HEK293 (cell line): ENCODE measurements around the gene GAS5.

Experiments used
- GFI1B ChIP-seq: fragments of 450-650 bp; formaldehyde crosslinking; IDR thresholded peaks from 2 replicates; pipeline ENCODE4 v1.5.1; 2016; ENCODE audit warnings: missing biosample characterization, missing genetic modification characterization
- HIC1 ChIP-seq: fragments of 450-650 bp; formaldehyde crosslinking; IDR thresholded peaks from 2 replicates; pipeline ENCODE4 v1.5.1; 2016; ENCODE audit warnings: missing biosample characterization, missing genetic modification characterization
- HOXA7 ChIP-seq: sonication (generic); formaldehyde crosslinking; IDR thresholded peaks from 2 replicates; pipeline ENCODE4 v1.8.1; 2022; ENCODE audit warnings: missing genetic modification reagents, borderline replicate concordance
- KLF17 ChIP-seq: fragments of 450-650 bp; formaldehyde crosslinking; IDR thresholded peaks from 2 replicates; pipeline ENCODE4 v1.5.1; 2016; ENCODE audit warnings: missing biosample characterization, missing genetic modification characterization
- PATZ1 ChIP-seq: fragments of 450-650 bp; formaldehyde crosslinking; IDR thresholded peaks from 2 replicates; pipeline ENCODE4 v1.5.1; 2016; ENCODE audit warnings: missing biosample characterization, missing genetic modification characterization
- SCRT2 ChIP-seq: fragments of 450-650 bp; formaldehyde crosslinking; IDR thresholded peaks from 2 replicates; pipeline ENCODE4 v1.5.1; 2016; ENCODE audit warnings: missing biosample characterization, missing genetic modification characterization
- TCF7L2 ChIP-seq: IDR thresholded peaks from 2 replicates; pipeline ENCODE4 v1.6.1; 2011; ENCODE audit warnings: low read depth, mild to moderate bottlenecking, inconsistent platforms, low read length, moderate library complexity, borderline replicate concordance
- TSHZ1 ChIP-seq: fragments of 450-650 bp; formaldehyde crosslinking; IDR thresholded peaks from 2 replicates; pipeline ENCODE4 v1.5.1; 2016; ENCODE audit warnings: missing biosample characterization, missing genetic modification characterization, borderline replicate concordance
- YY1 ChIP-seq: fragments of 450-650 bp; formaldehyde crosslinking; IDR thresholded peaks from 2 replicates; pipeline ENCODE4 v1.5.1; 2018; ENCODE audit warnings: missing biosample characterization, missing genetic modification characterization
- ZBTB1 ChIP-seq: fragments of 450-650 bp; formaldehyde crosslinking; IDR thresholded peaks from 2 replicates; pipeline ENCODE4 v1.5.1; 2016; ENCODE audit warnings: missing biosample characterization, missing genetic modification characterization
- ZFP37 ChIP-seq: fragments of 450-650 bp; formaldehyde crosslinking; IDR thresholded peaks from 2 replicates; pipeline ENCODE4 v1.5.1; 2016; ENCODE audit warnings: missing biosample characterization, missing genetic modification characterization
- ZFP41 ChIP-seq: fragments of 450-650 bp; formaldehyde crosslinking; IDR thresholded peaks from 2 replicates; pipeline ENCODE4 v1.5.1; 2016; ENCODE audit warnings: missing biosample characterization, missing genetic modification characterization, borderline replicate concordance
- ZNF133 ChIP-seq: fragments of 450-650 bp; formaldehyde crosslinking; IDR thresholded peaks from 2 replicates; pipeline ENCODE4 v1.5.1; 2016; ENCODE audit warnings: missing biosample characterization, missing genetic modification characterization
- ZNF146 ChIP-seq: fragments of 450-650 bp; formaldehyde crosslinking; IDR thresholded peaks from 2 replicates; pipeline ENCODE4 v1.5.1; 2016; ENCODE audit warnings: missing biosample characterization, missing genetic modification characterization
- ZNF148 ChIP-seq: fragments of 450-650 bp; formaldehyde crosslinking; IDR thresholded peaks from 2 replicates; pipeline ENCODE4 v1.5.0; 2017; ENCODE audit warnings: missing biosample characterization, missing genetic modification characterization, borderline replicate concordance
- ZNF19 ChIP-seq: fragments of 450-650 bp; formaldehyde crosslinking; IDR thresholded peaks from 2 replicates; pipeline ENCODE4; 2016; ENCODE audit warnings: missing biosample characterization, missing genetic modification characterization, low read depth
- ZNF211 ChIP-seq: fragments of 450-650 bp; formaldehyde crosslinking; IDR thresholded peaks from 2 replicates; pipeline ENCODE4 v1.5.1; 2016; ENCODE audit warnings: low read depth, missing biosample characterization, missing genetic modification characterization
- ZNF223 ChIP-seq: fragments of 450-650 bp; formaldehyde crosslinking; IDR thresholded peaks from 2 replicates; pipeline ENCODE4 v1.5.1; 2016; ENCODE audit warnings: missing biosample characterization, missing genetic modification characterization
- ZNF311 ChIP-seq: fragments of 450-650 bp; formaldehyde crosslinking; IDR thresholded peaks from 2 replicates; pipeline ENCODE4 v1.5.1; 2017; ENCODE audit warnings: missing biosample characterization, missing genetic modification characterization, borderline replicate concordance
- ZNF398 ChIP-seq: fragments of 450-650 bp; formaldehyde crosslinking; IDR thresholded peaks from 2 replicates; pipeline ENCODE4 v1.5.1; 2017; ENCODE audit warnings: missing biosample characterization, missing genetic modification characterization
- ZNF426 ChIP-seq: fragments of 450-650 bp; formaldehyde crosslinking; IDR thresholded peaks from 2 replicates; pipeline ENCODE4 v1.5.1; 2017; ENCODE audit warnings: missing biosample characterization, missing genetic modification characterization, mild to moderate bottlenecking, inconsistent platforms, moderate library complexity
- ZNF473 ChIP-seq: fragments of 450-650 bp; formaldehyde crosslinking; IDR thresholded peaks from 2 replicates; pipeline ENCODE4 v1.5.1; 2017; ENCODE audit warnings: missing biosample characterization, missing genetic modification characterization
- ZNF600 ChIP-seq: fragments of 450-650 bp; formaldehyde crosslinking; IDR thresholded peaks from 2 replicates; pipeline ENCODE4 v1.5.1; 2016; ENCODE audit warnings: missing biosample characterization, missing genetic modification characterization
- ZNF610 ChIP-seq: fragments of 450-650 bp; formaldehyde crosslinking; IDR thresholded peaks from 2 replicates; pipeline ENCODE4 v1.5.1; 2016; ENCODE audit warnings: missing biosample characterization, missing genetic modification characterization, borderline replicate concordance
- ZNF626 ChIP-seq: fragments of 450-650 bp; sonication (Bioruptor Pico); formaldehyde crosslinking; IDR thresholded peaks from 2 replicates; pipeline ENCODE4 v1.5.1; 2018; ENCODE audit warnings: missing biosample characterization, missing genetic modification characterization, inconsistent platforms
- ZNF701 ChIP-seq: fragments of 450-650 bp; formaldehyde crosslinking; IDR thresholded peaks from 2 replicates; pipeline ENCODE4 v1.5.1; 2016; ENCODE audit warnings: missing biosample characterization, missing genetic modification characterization
- ZNF777 ChIP-seq: fragments of 450-650 bp; formaldehyde crosslinking; IDR thresholded peaks from 2 replicates; pipeline ENCODE4 v1.5.1; 2017; ENCODE audit warnings: missing biosample characterization, missing genetic modification characterization, borderline replicate concordance
- ZSCAN23 ChIP-seq: fragments of 450-650 bp; formaldehyde crosslinking; IDR thresholded peaks from 2 replicates; pipeline ENCODE4 v1.5.1; 2016; ENCODE audit warnings: missing biosample characterization, missing genetic modification characterization

Gene GAS5

GRCh38 chr1:173823781-173824314 is 43.9 kb downstream of the GAS5 start (continued):
- TF ChIP-seq ZBTB1 (tag by site-specific recombination): no peak
- TF ChIP-seq ZNF19 (tag by site-specific recombination): no peak
- TF ChIP-seq ZNF473: no peak
- no peak for TF ChIP-seq TCF7L2
- no peak for TF ChIP-seq ZFP41
- no peak for TF ChIP-seq ZNF426 (tag by site-specific recombination)
- no peak for TF ChIP-seq ZFP37 (tag by site-specific recombination)
- no peak for TF ChIP-seq PATZ1 (tag by site-specific recombination)
- no peak for TF ChIP-seq ZNF133 (tag by site-specific recombination)
- no peak for TF ChIP-seq ZNF148
- TF ChIP-seq HOXA7: no peak
- peak; percentile 57; the same call in 1 of the 2 replicates for TF ChIP-seq ZNF398 (tag by site-specific recombination)
- TF ChIP-seq ZNF311 (tag by site-specific recombination): no peak
- TF ChIP-seq ZNF223: no peak
- TF ChIP-seq SCRT2 (tag by site-specific recombination): peak; percentile 92
- TF ChIP-seq HIC1 (tag by site-specific recombination): no peak
- TF ChIP-seq GFI1B: no peak
- no peak for TF ChIP-seq TSHZ1 (tag by site-specific recombination)
- no peak for TF ChIP-seq ZNF211 (tag by site-specific recombination)
- no peak for TF ChIP-seq ZNF146
- TF ChIP-seq KLF17 (tag by site-specific recombination): peak; percentile 42; the same call in 1 of the 2 replicates
- TF ChIP-seq ZNF777 (tag by site-specific recombination): no peak
- no peak for TF ChIP-seq ZNF610 (tag by site-specific recombination)
- no peak for TF ChIP-seq YY1 (tag by site-specific recombination)
- no peak for TF ChIP-seq ZNF701 (tag by site-specific recombination)
- TF ChIP-seq ZSCAN23 (tag by site-specific recombination): no peak
- no peak for TF ChIP-seq ZNF626 (tag by site-specific recombination)
- TF ChIP-seq ZNF600 (tag by site-specific recombination): no peak
